Upper lobe of left lung (tissue), 4 donors: ENCODE results near the gene NTSR1.

Experiments
- POLR2A ChIP-seq, 4 donors: fragments of 450-650 bp; IDR thresholded peaks; one replicate each; pipeline ENCODE4 v1.5.1; 2016 to 2017; ENCODE audit warnings: antibody characterized with exemption in 4 of 4, mild to moderate bottlenecking in 2 of 4
- TF ChIP-seq, protein P1 (sequence below), 6 experiments: fragments of 450-650 bp in 4 of 6; fragments of 200-600 bp in 2 of 6; sonication (generic) in 2 of 6; IDR thresholded peaks; one replicate each; pipeline ENCODE4 v1.5.1; 2016 to 2019; ENCODE audit warnings: antibody characterized with exemption in 6 of 6

DNA sequence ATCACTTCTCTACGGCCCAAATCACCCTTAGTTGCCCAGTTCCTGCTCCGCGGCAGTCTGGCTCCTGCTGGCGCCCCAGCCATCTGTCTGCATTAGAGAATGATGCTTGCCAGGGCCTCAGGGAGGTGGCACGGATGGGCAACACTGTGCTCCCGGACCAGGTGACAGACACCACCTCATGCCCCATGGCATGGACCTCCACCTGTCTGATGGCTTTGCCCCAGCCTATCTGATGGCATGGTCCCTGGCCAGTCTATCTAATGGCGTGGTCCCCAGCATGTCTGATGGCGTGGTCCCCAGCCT, 68.8 kb downstream of the NTSR1 start:
- TF ChIP-seq, protein P1, sequence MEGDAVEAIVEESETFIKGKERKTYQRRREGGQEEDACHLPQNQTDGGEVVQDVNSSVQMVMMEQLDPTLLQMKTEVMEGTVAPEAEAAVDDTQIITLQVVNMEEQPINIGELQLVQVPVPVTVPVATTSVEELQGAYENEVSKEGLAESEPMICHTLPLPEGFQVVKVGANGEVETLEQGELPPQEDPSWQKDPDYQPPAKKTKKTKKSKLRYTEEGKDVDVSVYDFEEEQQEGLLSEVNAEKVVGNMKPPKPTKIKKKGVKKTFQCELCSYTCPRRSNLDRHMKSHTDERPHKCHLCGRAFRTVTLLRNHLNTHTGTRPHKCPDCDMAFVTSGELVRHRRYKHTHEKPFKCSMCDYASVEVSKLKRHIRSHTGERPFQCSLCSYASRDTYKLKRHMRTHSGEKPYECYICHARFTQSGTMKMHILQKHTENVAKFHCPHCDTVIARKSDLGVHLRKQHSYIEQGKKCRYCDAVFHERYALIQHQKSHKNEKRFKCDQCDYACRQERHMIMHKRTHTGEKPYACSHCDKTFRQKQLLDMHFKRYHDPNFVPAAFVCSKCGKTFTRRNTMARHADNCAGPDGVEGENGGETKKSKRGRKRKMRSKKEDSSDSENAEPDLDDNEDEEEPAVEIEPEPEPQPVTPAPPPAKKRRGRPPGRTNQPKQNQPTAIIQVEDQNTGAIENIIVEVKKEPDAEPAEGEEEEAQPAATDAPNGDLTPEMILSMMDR (IDR thresholded peaks at IDR 0.05), result no peak
- no peak for TF ChIP-seq POLR2A (IDR thresholded peaks at IDR 0.05)
